Smooth muscle cell (in vitro differentiated cells): ENCODE data around the gene TET1. TPM values are rescaled to one million over a fixed set of nuclear protein-coding genes. Genes with fewer than 3 reads are reported as not detected.
"Not testable (repeated sequence)": the region's sequence is repeated elsewhere in the genome, so short reads cannot be mapped to it uniquely, and the experiment has no call there.

Source experiments
- DNase-seq: peaks from one replicate; lab custom pipeline; 2025; ENCODE audit not compliant: unreplicated experiment; lab: John Stamatoyannopoulos, UW
- H2AFZ ChIP-seq: fragments of 200-600 bp; sonication (generic); 2 replicates; pipeline ENCODE4 v1.6.0; 2016; ENCODE audit warnings: antibody characterized with exemption, low read depth, mild to moderate bottlenecking
- H3F3A ChIP-seq: fragments of 200-600 bp; sonication (generic); 2 replicates; pipeline ENCODE4 v1.6.0; 2017; ENCODE audit warnings: antibody characterized with exemption, low read depth
- H3K27ac ChIP-seq: fragments of 200-600 bp; sonication (generic); 2 replicates; pipeline ENCODE4 v1.5.1; 2016; ENCODE audit warnings: low read depth, mild to moderate bottlenecking
- H3K27me3 ChIP-seq: fragments of 200-600 bp; sonication (generic); 2 replicates; pipeline ENCODE4 v1.6.1; 2016; ENCODE audit warnings: low read depth, mild to moderate bottlenecking
- H3K36me3 ChIP-seq: fragments of 200-600 bp; sonication (generic); 2 replicates; pipeline ENCODE4 v1.5.1; 2016; ENCODE audit warnings: low read depth
- H3K4me1 ChIP-seq: fragments of 200-600 bp; sonication (generic); 2 replicates; pipeline ENCODE4 v1.5.1; 2016; ENCODE audit warnings: low read depth
- H3K4me2 ChIP-seq: fragments of 200-600 bp; sonication (generic); 2 replicates; pipeline ENCODE4 v1.6.0; 2016; ENCODE audit warnings: mild to moderate bottlenecking
- H3K4me3 ChIP-seq: fragments of 200-600 bp; sonication (generic); 2 replicates; pipeline ENCODE4 v1.5.1; 2016; ENCODE audit warnings: mild to moderate bottlenecking
- H3K79me2 ChIP-seq: fragments of 200-600 bp; sonication (generic); 2 replicates; pipeline ENCODE4 v1.6.0; 2016; ENCODE audit warnings: low read depth, mild to moderate bottlenecking
- H3K9ac ChIP-seq: fragments of 200-600 bp; sonication (generic); 2 replicates; pipeline ENCODE4 v1.6.0; 2016; ENCODE audit warnings: low read depth
- H3K9me3 ChIP-seq: fragments of 200-600 bp; sonication (generic); replicated peaks from 2 replicates; pipeline ENCODE4 v1.5.1; 2016; ENCODE audit warnings: low read depth
- H4K20me1 ChIP-seq: fragments of 200-600 bp; sonication (generic); 2 replicates; pipeline ENCODE4 v1.6.0; 2016; ENCODE audit warnings: low read depth
- CTCF ChIP-seq: fragments of 200-600 bp; sonication (generic); IDR thresholded peaks from 2 replicates; pipeline ENCODE4 v1.5.1; 2017; ENCODE audit warnings: borderline replicate concordance, mild to moderate bottlenecking, antibody characterized with exemption; ENCODE audit not compliant: insufficient read depth, poor library complexity, severe bottlenecking
- WGBS: methylation state at CpG from one replicate; pipeline ENCODE4 v1.1.7; 2016; ENCODE audit warnings: low lambda C conversion rate; 5-methylcytosine and 5-hydroxymethylcytosine counted together
- polyA plus RNA-seq: library from polyadenylated mRNA; unstranded; fragments of >200 nt; fragmentation: Nextera tagmentation; extraction: Ambion mirVana; gene quantifications from 2 replicates; pipeline ENCODE4 v1.2.1, GENCODE V29; 2016
- total RNA-seq: library from RNA; depleted of rRNA; stranded (reverse); fragments of >200 nt; gene quantifications from 2 replicates; pipeline ENCODE4 v1.2.3, GENCODE V29; 2014

TET1 gene
- total RNA-seq (15.3 and 19.1 TPM in 2 replicates), polyA plus RNA-seq (2.1 and 2.5 TPM in 2 replicates)

GRCh38 chr10:68560186-68560942 lies at the start of gene TET1:
Gene TET1 (plus strand): TSS chr10:68560337. CDS start chr10:68572339, 12,002 bp downstream.
- Histone ChIP-seq H3K36me3 (no peaks in the 10 kb centered on the region), H3K79me2 (peaks cover 20% of the 10 kb centered on the region), H3F3A (peaks cover 7% of the 10 kb centered on the region), H3K4me1 (peaks cover 17% of the 10 kb centered on the region), H2AFZ (peak within 1 kb of the TSS; percentile 97), H3K27ac (no peak within 1 kb of the TSS), H4K20me1 (peaks cover 12% of the 10 kb centered on the region), H3K27me3 (no peaks in the 10 kb centered on the region), H3K4me3 (peak within 1 kb of the TSS; percentile 86), H3K4me2 (peak within 1 kb of the TSS; percentile 98), H3K9ac (peak within 1 kb of the TSS; percentile 58), H3K9me3 (no peaks in the 10 kb centered on the region)
- TF ChIP-seq CTCF = no peak
- under 1% methylated on average over 38 of the region's 66 CpGs for WGBS
- peak; percentile 20 for DNase-seq

- H3K4me3 ChIP-seq, H3K9ac ChIP-seq, H4K20me1 ChIP-seq, H3K27me3 ChIP-seq, H2AFZ ChIP-seq, H3F3A ChIP-seq, H3K4me1 ChIP-seq, DNase-seq, H3K79me2 ChIP-seq, H3K36me3 ChIP-seq, H3K9me3 ChIP-seq: not testable (repeated sequence)
- WGBS = 88% methylated on average over 2 of the region's 2 CpGs
- peak overlapping the region; percentile 66 for H3K4me2 ChIP-seq
- H3K27ac ChIP-seq = peak overlapping the region; percentile 68
Observed at GRCh38 chr10:68516216-68516615, 43.9 kb upstream of the TET1 start.

GRCh38 chr10:68516766-68517165 lies 43.4 kb upstream of the TET1 start:
- Histone ChIP-seq H2AFZ (no peak overlapping the region), H3K4me2 (peak overlapping the region; percentile 66), H3K4me3 (no peak overlapping the region), H3K27me3 (no peaks in the 10 kb centered on the region), H3K27ac (peak overlapping the region; percentile 68), H3K36me3 (no peaks in the 10 kb centered on the region), H3F3A (no peaks in the 10 kb centered on the region), H3K9me3 (no peaks in the 10 kb centered on the region), H3K9ac (no peak overlapping the region), H3K79me2 (no peaks in the 10 kb centered on the region), H4K20me1 (peaks cover 5% of the 10 kb centered on the region), H3K4me1 (no peaks in the 10 kb centered on the region)
- TF ChIP-seq CTCF = no peak
- 46% methylated on average over 4 of the region's 4 CpGs for WGBS
- DNase-seq = no peak

GRCh38 chr10:68517188-68517587 lies 42.9 kb upstream of the TET1 start:
- H3F3A ChIP-seq = no peaks in the 10 kb centered on the region
- peaks cover 5% of the 10 kb centered on the region for H4K20me1 ChIP-seq
- DNase-seq = no peak
- H3K36me3 ChIP-seq = no peaks in the 10 kb centered on the region
- peak overlapping the region; percentile 68 for H3K27ac ChIP-seq
- H3K4me1 ChIP-seq = no peaks in the 10 kb centered on the region
- no peak overlapping the region for H2AFZ ChIP-seq
- H3K4me3 ChIP-seq = no peak overlapping the region
- no peak overlapping the region for H3K9ac ChIP-seq
- no peaks in the 10 kb centered on the region for H3K79me2 ChIP-seq
- H3K27me3 ChIP-seq = no peaks in the 10 kb centered on the region
- H3K9me3 ChIP-seq = no peaks in the 10 kb centered on the region
- no peak for TF ChIP-seq CTCF
- H3K4me2 ChIP-seq = peak overlapping the region; percentile 66
- WGBS = 84% methylated on average over 5 of the region's 5 CpGs

GRCh38 chr10:68518609-68519008 lies 41.5 kb upstream of the TET1 start:
- not testable (repeated sequence) for H3K27ac ChIP-seq, H3F3A ChIP-seq, H3K79me2 ChIP-seq, H3K4me2 ChIP-seq, H2AFZ ChIP-seq, H4K20me1 ChIP-seq, H3K9ac ChIP-seq, DNase-seq, H3K27me3 ChIP-seq, H3K9me3 ChIP-seq, H3K4me1 ChIP-seq, H3K36me3 ChIP-seq, H3K4me3 ChIP-seq
- WGBS = 94% methylated on average over 11 of the region's 11 CpGs

- H4K20me1 ChIP-seq, H3K4me3 ChIP-seq, H3K36me3 ChIP-seq, H2AFZ ChIP-seq, H3K4me1 ChIP-seq, H3K27me3 ChIP-seq, DNase-seq, H3K9me3 ChIP-seq, H3K9ac ChIP-seq, H3K27ac ChIP-seq, H3F3A ChIP-seq: not testable (repeated sequence)
- WGBS = 67% methylated on average over 5 of the region's 5 CpGs
- Histone ChIP-seq H3K79me2 (peaks cover 19% of the 10 kb centered on the region), H3K4me2 (peak overlapping the region; percentile 98)
Observed at GRCh38 chr10:68525490-68526038, 34.6 kb upstream of the TET1 start.
